ENCODE measurements around the gene GAK.

DNA sequence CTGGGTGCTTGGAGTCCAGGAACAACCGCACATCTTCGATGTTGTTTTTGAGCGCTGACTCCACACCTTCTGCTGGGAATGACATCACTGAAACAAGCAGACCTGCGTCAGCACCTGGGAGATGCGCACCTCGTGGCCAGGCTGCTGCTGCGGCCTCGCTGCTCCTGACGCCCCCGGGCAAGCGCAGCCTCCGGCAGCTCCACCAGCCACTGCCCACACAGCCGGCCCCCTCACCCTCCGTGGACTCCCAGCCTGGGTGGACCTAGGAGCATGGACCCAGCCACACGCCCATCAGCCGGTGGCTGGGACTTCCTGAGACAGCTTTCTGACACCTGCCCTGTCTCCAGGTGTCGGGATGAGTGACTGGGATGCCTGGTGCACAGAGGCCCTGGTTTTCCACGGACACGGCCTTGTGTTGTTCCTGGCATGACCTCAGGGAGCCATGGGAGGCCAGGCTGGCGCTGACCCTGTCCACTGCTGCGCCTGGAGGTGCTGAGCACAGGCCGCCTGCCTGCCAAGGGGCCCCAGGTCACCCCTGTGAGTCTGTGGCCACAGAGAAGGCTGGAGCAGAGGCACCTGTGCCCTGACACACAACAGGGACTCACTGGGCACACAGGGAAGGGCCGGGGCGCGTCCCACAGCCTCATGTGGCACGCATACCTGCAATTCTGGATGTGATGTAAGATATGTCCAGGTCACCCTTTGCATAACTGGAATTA lies 48.6 kb downstream of the GAK start:
- TF ChIP-seq, protein P1, sequence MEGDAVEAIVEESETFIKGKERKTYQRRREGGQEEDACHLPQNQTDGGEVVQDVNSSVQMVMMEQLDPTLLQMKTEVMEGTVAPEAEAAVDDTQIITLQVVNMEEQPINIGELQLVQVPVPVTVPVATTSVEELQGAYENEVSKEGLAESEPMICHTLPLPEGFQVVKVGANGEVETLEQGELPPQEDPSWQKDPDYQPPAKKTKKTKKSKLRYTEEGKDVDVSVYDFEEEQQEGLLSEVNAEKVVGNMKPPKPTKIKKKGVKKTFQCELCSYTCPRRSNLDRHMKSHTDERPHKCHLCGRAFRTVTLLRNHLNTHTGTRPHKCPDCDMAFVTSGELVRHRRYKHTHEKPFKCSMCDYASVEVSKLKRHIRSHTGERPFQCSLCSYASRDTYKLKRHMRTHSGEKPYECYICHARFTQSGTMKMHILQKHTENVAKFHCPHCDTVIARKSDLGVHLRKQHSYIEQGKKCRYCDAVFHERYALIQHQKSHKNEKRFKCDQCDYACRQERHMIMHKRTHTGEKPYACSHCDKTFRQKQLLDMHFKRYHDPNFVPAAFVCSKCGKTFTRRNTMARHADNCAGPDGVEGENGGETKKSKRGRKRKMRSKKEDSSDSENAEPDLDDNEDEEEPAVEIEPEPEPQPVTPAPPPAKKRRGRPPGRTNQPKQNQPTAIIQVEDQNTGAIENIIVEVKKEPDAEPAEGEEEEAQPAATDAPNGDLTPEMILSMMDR (IDR thresholded peaks at IDR 0.05; ENCODE audit: poor library complexity, severe bottlenecking), result no peak
- TF ChIP-seq EZH2 (IDR thresholded peaks at IDR 0.05; ENCODE audit: borderline replicate concordance, insufficient read depth, low read length, poor library complexity, severe bottlenecking) (no peak), EP300 (conservative IDR thresholded peaks at IDR 0.05; ENCODE audit: poor library complexity, severe bottlenecking) (no peak)
- TF ChIP-seq, protein P2, sequence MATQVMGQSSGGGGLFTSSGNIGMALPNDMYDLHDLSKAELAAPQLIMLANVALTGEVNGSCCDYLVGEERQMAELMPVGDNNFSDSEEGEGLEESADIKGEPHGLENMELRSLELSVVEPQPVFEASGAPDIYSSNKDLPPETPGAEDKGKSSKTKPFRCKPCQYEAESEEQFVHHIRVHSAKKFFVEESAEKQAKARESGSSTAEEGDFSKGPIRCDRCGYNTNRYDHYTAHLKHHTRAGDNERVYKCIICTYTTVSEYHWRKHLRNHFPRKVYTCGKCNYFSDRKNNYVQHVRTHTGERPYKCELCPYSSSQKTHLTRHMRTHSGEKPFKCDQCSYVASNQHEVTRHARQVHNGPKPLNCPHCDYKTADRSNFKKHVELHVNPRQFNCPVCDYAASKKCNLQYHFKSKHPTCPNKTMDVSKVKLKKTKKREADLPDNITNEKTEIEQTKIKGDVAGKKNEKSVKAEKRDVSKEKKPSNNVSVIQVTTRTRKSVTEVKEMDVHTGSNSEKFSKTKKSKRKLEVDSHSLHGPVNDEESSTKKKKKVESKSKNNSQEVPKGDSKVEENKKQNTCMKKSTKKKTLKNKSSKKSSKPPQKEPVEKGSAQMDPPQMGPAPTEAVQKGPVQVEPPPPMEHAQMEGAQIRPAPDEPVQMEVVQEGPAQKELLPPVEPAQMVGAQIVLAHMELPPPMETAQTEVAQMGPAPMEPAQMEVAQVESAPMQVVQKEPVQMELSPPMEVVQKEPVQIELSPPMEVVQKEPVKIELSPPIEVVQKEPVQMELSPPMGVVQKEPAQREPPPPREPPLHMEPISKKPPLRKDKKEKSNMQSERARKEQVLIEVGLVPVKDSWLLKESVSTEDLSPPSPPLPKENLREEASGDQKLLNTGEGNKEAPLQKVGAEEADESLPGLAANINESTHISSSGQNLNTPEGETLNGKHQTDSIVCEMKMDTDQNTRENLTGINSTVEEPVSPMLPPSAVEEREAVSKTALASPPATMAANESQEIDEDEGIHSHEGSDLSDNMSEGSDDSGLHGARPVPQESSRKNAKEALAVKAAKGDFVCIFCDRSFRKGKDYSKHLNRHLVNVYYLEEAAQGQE (IDR thresholded peaks at IDR 0.05; ENCODE audit: borderline replicate concordance), result no peak
